HG03432 (cell line): ENCODE measurements around the gene RUNX2.
A peak's percentile ranks its signal among the peaks of the same experiment; 100 is the strongest.

Experiments
- ATAC-seq: cut with Tn5 transposase; IDR thresholded peaks from one replicate; pipeline ENCODE4 v1.9.1; 2021; ENCODE audit warnings: mild to moderate bottlenecking, moderate library complexity; ENCODE audit not compliant: unreplicated experiment

RUNX2 gene

DNA sequence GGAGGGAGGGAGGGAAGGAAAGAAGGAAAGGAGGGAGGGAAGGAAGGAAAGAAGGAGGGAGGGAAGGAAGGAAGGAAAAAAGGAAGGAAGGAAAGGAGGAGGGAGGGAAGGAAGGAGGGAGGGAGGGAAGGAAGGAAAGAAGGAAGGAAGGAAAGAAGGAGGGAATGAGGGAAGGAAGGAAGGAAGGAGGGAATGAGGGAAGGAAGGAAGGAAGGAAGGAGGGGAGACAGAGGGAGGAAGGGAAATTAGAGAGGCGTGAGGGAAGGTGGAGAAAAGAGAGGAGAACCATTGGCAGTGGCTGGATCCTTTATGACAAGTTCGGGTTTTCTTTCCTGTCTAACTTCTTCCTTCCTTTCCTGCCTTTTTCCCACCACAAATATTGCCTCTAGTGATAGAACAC, 71.9 kb downstream of the RUNX2 start:
- ATAC-seq, result no peak

DNA sequence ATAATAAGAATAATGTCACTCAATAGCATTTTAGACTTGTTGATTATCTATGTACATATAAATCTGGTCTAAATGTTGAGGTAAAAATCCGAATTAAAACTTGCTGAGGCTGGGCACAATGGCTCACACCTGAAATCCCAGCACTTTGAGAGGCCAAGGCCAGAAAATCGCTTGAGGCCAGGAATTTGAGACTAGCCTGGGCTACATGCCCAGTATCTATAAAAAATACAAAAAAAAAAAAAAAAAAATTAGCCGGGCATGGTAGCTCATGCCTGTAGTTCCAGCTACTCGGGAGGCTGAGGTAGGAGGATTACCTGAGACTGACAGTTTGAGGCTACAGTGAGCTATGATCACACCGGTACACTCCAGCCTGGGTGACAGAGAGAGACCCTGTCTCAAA, 83.8 kb downstream of the RUNX2 start:
- no peak for ATAC-seq

DNA sequence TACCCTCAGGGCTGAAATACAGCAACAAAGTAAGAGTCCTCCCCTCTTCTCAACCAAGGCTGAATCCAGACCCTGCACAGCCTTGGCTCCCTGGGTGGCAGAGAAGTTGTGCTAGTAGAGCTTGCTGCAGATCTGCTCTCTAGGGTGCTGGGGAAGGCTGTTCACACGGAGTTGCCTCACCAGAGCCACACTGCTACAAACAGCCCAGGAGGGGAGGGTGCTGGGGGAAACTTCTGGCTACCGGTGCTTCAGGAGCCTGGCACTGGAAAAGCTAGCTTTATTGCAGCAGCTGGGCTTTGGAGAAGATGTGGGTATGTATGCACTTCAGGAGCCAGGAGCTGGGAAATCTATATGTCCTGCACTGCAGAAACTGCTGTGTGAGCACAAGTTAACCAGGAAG, 87.2 kb downstream of the RUNX2 start:
- no peak for ATAC-seq

DNA sequence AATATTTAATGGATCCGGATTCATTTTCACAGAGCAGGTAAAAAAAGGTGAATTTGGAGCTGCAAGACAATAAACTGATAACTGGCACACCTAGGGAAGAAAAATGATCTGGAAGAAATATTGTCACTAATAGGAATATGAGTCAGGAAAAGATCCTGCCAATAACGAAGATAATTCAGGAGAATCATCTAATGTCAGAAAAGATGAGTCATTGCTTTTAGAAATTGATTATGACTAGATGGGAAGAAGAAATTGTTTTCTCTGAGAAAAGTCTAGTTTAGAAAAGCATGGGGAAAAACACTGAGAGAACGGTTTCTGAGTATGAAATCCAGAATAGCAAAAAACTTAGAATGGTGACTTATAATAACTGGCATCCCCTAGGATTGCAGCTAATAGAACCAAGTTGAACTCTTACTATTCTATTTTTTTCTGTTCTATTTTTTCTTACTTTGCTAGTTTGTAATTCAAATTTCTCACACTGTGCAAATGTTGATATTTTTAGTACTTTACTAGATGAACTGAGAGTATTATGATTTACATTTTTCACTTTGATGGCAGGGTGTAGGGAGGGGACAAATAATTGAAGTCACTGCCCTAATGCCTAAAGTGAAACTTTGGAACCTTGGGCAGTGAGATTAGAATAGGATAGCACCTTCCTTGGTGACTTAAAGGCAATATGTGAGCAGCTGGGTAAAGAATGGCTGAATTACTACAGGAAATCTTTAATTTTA, 87.8 kb downstream of the RUNX2 start:
- ATAC-seq, result no peak

DNA sequence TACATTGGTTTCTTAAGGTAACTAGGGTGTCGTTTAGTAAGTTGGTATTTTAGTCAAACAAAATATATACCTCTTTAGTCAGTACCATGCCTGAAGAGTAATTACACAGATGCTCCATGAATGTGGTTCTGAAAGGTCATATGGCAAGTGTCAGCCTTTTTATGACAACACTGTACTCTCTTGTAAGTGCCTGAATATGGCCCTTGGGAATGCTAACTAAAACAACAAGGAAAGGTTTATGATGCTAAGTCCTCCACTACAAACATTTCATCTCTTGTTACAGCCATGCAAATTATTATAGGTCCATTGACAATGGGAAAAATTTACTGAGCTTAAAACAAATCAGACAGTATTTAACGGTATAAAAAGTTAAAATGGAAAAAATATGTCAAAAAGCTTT, 88.6 kb downstream of the RUNX2 start:
- ATAC-seq, result no peak

DNA sequence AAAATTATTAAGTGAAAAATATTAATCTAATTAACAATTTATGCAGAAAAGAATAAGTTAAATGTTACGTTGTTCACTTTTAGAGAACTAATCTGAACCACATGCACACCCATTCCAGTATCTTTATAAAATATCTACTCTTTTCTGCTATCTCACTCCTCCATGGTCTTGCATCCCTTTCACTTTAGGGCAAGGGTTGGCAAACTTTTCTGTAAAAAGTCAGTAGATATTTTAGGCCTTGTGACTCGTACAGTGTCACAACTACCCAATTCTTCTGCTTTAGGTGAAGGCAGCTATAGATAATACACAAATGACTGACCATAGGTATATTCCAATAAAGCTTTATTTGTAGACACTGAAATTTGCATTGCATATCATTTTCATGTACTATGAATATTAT, 89.3 kb downstream of the RUNX2 start:
- ATAC-seq, result no peak

DNA sequence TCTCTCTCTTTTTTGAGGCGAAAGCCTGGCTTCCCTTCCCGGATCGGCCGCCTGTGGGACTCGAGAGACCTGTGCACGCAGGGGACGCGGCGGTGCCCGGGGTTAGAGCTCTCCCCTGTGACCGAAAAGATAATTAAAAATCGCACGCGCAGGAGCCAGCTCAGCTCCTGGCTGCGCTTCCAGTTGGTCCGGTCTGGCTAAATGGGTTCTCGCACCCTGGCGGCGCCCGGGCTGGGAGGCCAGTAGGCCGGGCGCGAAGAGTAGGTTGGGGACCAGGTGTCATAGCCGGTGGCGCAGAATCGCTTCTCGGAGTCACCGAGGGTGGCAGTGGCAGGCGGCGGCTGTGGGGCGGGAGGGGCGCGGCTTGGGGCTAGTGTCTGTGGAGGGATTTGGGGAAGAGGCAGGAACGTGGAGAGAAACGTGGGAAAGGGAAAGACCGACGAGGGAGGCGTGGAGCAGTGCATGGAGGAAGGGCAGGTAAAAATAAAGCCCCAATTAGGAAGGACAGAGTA, 91.5 kb downstream of the RUNX2 start:
- ATAC-seq, result no peak

DNA sequence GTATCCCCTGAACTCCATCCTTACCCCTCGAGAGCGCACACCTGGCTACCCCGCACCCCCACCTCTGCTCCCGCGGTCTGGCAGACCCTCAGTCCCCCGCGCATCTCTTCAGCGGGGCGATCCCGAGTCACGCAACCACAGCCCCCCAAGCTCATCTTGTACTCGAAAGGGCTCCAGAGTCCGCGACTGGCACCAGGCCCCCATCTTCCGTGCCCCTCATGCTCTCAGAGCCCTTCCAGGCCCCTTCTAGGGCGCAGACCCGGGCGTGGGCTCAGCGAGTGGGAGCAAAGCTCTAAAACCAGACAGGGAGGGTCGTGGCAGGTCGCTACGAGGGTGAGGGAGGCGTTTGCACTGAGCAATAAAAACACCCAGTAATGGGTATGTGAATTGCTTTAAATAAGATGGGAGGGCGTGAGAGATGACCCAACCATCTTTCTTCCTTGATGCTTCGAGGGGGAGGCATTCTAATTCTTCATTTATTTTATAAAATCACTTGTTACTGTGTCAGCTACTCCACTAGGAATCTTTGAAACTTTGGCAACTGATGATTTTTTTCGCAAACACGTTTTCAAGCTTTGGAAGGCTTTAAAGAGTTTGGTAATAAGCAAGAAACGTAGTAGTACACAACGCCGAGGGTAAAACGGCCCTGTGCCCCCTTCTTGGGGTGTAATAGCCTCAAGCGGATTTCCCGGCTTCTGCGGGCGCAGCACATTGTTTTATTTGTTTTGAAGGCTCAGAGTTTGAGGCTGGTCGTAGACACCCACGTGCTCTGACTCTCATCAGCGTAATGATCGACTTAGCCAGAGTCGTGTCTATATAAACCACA, 92.2 kb downstream of the RUNX2 start:
- no peak for ATAC-seq

DNA sequence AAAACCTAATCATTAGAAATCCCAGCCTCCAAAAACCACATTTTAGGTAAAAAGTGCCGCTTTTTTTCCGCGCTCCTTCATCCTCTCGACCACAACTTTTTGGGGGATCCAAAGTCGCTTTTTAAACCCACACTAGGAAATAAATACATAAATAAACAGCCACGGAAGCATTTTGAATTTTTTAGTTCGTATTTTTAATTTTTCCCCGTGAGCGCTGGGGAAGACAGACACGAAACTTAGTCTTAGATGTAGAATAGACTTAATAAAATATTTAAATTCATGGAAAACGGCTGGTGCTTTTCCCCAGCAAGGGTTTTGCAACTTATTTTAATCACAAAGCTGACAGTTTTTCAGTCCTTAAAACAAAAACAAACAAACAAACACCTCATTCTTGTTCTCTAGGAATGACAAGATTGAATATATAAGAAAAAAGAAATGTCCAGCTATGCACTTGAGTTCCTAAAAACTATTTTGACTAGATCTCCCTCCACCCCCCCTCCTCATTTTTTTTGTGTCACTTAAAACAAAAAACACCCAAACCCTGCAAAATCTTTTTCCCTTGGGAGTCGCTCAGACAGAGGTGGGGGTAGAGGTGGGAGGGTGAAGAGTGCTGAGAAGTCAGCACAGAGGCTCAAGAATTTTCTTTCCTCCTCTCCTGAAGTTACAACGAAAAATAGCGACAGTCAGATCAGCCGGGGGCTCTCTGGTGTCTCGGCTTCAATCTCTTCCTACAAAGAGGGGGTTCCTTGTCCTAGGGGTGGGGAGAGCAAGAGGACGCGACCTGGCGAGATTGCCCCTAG, 93.0 kb downstream of the RUNX2 start:
- no peak for ATAC-seq

DNA sequence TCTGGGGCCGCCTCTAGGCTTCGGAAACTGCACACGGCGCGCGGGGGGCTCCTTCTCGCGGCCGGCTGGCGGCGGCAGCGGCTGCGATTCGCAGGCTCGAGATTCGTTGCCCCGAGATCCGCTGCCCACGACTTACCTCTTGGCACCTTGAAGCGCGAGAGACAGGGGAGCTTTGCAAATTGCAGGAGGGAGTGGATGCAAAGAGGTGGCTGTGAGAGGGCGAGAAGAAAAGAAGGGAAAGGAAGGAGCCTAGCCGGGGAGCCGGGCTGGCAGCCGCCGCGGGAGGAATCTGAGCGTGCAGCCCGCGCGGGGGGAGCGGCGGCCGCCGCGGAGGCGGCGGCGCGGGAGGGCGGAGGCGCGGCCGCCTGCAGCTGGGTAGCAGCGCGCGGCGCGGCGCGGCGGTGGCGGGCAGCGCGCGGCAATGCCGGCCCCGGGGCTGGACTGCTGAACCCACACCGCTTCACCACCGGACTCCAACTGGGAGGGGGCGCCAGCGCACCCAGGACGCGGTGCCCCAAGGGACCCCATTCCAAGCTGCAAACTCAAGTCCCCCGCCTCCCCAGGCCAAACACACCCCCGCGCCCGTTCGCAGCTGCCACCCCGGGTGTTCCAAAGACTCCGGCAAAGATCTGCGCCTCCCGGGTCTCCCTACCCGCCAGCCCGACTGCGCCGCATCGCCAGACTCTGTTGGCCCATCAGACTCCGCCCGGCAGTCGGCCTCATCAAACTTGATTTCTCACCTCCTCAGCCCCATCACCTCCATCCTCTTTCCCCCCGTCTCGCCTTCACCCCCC, 93.8 kb downstream of the RUNX2 start:
- peak; percentile 41 for ATAC-seq

DNA sequence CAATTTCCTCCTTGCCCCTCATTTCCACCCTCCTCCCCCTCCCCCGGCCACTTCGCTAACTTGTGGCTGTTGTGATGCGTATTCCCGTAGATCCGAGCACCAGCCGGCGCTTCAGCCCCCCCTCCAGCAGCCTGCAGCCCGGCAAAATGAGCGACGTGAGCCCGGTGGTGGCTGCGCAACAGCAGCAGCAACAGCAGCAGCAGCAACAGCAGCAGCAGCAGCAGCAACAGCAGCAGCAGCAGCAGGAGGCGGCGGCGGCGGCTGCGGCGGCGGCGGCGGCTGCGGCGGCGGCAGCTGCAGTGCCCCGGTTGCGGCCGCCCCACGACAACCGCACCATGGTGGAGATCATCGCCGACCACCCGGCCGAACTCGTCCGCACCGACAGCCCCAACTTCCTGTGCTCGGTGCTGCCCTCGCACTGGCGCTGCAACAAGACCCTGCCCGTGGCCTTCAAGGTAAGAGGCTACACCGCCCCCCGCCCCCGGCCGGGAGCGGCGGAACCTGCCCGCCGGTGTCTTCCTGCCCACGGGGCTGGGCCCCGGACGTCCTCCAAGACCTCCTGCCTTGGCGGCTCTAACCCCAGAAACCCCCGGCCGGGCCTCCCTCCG, 94.5 kb downstream of the RUNX2 start:
- ATAC-seq, result no peak

DNA sequence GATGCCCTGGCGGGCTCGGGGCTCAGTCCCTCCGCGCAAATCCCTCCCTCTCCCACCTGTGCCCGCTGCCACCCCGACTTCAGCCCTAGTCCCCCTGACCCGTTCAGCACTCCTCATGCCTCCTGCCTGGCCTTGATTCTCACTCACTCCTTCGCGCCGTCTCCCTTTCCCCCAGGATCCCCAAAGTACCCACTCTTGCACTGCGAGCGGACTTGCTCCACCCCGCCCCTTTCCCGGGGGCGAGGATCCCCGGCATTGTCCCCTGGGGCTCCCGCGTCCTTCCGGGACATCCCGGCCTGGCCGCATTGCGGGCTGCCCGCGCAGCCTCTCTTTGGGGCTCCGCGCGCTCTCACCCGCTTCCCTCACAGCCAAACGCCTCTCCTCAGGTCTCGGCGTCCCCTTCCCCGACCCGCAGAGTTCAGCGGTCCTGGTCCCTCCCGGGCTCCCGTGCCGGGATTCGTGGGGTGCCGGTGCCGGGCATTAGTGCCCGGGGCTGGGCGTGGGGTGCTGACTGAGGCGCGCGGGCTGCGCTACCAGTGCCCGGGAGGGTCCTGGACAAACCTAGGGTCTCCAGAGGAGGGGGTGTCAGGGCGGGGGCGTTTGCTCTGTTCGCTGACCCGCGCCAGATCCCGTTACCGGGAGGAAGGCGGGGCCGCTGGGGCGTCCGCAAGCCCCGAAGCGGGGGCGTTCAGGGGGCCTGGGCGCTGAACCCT, 95.1 kb downstream of the RUNX2 start:
- ATAC-seq, result no peak

DNA sequence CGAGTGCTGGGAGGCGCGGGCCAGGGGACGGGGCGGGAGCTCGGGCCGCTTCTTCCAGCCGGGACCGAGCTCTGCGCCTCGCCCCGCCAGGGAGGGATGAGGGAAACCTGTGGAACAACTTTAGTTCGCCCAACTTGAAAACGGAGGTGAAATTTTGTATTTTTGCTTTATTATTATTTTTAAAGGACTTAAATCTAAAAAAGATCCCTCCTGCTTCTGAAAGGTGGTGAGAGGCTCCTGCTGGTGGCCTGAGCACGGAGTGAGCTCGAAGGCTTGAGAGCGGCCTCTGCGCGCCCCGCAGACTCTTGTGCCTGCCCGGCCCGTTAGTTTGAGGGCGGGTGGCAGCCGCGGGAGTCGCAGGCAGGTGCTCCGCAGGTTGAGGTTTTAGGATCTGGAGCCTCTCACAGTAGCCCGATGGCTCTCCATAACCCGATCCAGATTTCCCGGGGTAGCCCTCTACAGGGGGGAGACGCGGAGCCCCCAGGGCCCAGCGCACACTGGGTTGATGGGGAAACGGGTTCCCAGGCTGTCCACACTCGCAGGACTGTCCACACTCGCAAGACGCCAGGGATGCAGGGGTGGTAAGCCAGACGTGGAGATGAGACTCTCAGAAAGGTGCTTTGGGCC, 95.8 kb downstream of the RUNX2 start:
- no peak for ATAC-seq

DNA sequence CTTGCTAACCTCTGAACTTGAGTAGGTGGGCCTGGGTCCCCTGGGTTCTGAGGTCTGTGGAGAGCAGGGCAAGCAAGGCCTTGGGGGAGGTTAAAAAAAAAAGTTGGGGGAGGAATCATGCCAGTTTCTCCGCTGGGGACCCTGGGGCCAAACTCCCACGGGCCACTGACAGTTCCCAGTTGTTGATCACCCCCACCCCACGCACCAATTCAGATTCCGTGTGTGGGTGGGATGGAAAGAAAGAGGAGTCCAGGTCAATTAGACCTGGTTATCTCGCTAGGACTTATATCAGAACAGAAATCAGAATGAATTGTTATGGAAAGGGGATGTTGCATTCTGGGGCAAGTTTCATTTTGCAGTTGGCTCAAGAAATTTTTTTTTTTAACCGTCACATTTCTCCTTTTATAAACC, 96.3 kb downstream of the RUNX2 start:
- ATAC-seq, result no peak

DNA sequence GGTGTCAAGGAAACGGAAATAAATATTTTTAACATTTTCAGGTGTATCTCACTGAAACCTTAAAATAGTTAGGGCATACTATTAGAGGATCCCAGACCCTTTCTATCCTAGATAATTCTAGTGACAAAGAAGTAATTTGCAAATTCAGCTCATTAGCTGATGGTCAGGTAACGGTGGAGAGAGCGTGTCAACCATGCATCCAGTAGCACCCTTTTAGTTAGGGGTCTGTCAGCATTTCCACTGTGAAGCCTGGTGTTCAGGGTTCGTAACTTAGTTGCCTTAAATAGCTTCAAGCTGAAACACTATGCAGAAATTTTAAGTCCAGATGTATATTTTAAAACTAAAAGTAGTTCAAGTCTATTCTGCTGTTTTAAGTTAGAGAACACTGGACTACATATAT, 98.1 kb downstream of the RUNX2 start:
- no peak for ATAC-seq

DNA sequence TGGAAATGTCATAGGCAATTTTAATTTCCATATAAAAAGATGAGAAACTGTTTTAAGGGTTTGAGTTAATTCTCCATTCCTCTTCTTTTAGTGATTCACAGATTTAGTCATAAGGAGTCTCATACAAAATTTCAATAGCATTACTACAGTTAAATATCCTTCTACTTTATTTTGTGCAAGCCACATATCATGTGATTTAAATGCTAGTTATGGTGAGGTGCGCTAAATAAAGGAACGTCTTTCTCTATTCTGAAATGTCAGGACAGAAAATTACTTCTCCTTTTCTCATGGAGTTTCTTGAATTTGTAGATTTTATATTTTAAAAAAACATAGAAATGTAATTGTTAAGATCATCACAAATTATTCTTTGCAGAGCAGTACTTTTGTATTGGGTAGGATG, 99.6 kb downstream of the RUNX2 start:
- no peak for ATAC-seq

DNA sequence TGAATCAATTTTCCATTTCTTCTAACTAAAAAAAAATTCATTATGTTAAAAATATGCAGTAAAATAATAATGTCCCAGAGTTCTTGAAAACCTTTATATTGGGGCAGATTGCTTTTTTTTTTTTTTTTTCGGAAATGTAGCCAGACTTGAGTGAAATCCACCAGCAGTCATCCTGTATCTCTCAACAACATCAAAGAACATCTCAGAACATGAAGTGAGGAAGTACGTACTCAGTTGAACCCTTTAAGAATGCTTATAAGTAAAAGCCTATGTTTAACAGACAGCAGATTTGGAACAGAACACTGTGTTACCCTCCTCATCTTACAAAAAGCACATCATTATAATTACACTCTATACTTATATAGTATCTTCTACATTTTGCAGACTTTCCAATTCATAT, 100.6 kb downstream of the RUNX2 start:
- ATAC-seq, result no peak

DNA sequence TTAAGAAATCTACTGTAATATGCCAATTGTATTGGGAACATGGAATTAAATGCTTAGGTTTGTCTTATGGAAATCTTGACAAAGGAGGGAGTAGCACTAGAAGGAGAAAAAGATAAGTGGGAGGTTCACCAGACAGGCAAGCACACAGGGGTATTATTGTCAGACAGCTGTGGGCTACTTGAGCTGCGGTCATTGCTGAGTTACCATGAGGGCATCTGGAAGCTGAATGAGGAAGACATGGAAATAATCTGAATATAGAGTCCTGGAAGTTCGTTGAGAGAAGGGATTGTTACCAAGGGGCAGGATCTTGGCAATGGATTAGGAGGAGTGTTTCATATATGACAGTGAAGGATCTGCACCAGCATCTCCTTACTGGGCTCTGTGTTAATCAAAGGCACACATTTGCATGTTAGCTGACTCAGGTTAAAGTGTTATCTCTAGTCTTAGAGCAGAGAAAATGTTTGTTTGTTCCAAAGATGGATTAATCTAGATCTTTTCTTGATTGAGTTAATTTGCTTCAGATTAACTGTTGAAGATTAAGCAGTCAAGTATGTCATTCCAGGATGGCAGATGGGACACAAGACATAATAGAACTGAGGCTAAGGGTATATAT, 102.6 kb downstream of the RUNX2 start:
- ATAC-seq, result no peak
